Activated T-cell treated with anti-CD3 and anti-CD28 coated beads for 24 hours (primary cell): ENCODE measurements around the gene THBD.

ENCODE experiments used
- DNase-seq: peaks from one replicate; pipeline ENCODE4 v3.0.0-alpha.2; 2020; ENCODE audit warnings: low read depth

THBD gene

GRCh38 chr20:23084845-23085365, 35.4 kb upstream of the THBD start:
- no peak for DNase-seq

- no peak for DNase-seq
Measured at GRCh38 chr20:23084282-23084844, 34.9 kb upstream of the THBD start.

- no peak for DNase-seq
Measured at GRCh38 chr20:23083553-23084220, 34.2 kb upstream of the THBD start.

- DNase-seq = no peak
Measured at GRCh38 chr20:23082846-23083552, 33.5 kb upstream of the THBD start.

- no peak for DNase-seq
Measured at GRCh38 chr20:23081263-23081819, 31.9 kb upstream of the THBD start.

GRCh38 chr20:23080521-23080920, 31.0 kb upstream of the THBD start:
- DNase-seq = no peak

GRCh38 chr20:23079926-23080325, 30.5 kb upstream of the THBD start:
- DNase-seq = no peak

- no peak for DNase-seq
Measured at GRCh38 chr20:23079016-23079351, 29.5 kb upstream of the THBD start.

- no peak for DNase-seq
Measured at GRCh38 chr20:23078351-23079015, 29.0 kb upstream of the THBD start.

GRCh38 chr20:23077277-23077676, 27.8 kb upstream of the THBD start:
- DNase-seq = no peak

- DNase-seq = no peak
Measured at GRCh38 chr20:23074052-23074451, 24.6 kb upstream of the THBD start.

GRCh38 chr20:23072892-23073586, 23.6 kb upstream of the THBD start:
- DNase-seq = no peak

- DNase-seq = no peak
Measured at GRCh38 chr20:23071996-23072395, 22.5 kb upstream of the THBD start.

GRCh38 chr20:23071398-23071797, 21.9 kb upstream of the THBD start:
- no peak for DNase-seq

GRCh38 chr20:23069108-23069507, 19.6 kb upstream of the THBD start:
- DNase-seq = no peak

GRCh38 chr20:23068283-23068682, 18.8 kb upstream of the THBD start:
- DNase-seq = no peak

GRCh38 chr20:23066772-23067171, 17.3 kb upstream of the THBD start:
- no peak for DNase-seq

- DNase-seq = no peak
Measured at GRCh38 chr20:23065266-23066201, 16.1 kb upstream of the THBD start.

- DNase-seq = no peak
Measured at GRCh38 chr20:23063581-23063980, 14.1 kb upstream of the THBD start.

- DNase-seq = no peak
Measured at GRCh38 chr20:23063168-23063567, 13.7 kb upstream of the THBD start.

GRCh38 chr20:23062632-23063031, 13.2 kb upstream of the THBD start:
- no peak for DNase-seq
